Thymus (tissue), 11 donors: ENCODE data around the gene HMX3. TPM values are rescaled to one million over a fixed set of nuclear protein-coding genes. Genes with fewer than 3 reads are reported as not detected.

Source experiments
- DNase-seq, 9 donors: peaks; one replicate each; pipeline ENCODE4 v3.0.0-alpha.2; 2013; ENCODE audit warnings: low spot score in 9 of 9, low read depth in 6 of 9, missing footprints in 1 of 9
- H3K27ac ChIP-seq, 2 donors: one replicate each; pipeline ENCODE4 v1.5.1; 2013; ENCODE audit warnings: control low read depth in 1 of 2, low read depth in 1 of 2, low read length in 1 of 2, mild to moderate bottlenecking in 1 of 2, moderate library complexity in 1 of 2
- H3K27me3 ChIP-seq, 2 donors: one replicate each; pipeline ENCODE4 v1.5.1; 2013; ENCODE audit warnings: low read length in 1 of 2; ENCODE audit not compliant: control insufficient read depth in 2 of 2, insufficient read depth in 1 of 2
- H3K36me3 ChIP-seq, 2 donors: one replicate each; pipeline ENCODE4 v1.5.1; 2013; ENCODE audit warnings: low read length in 1 of 2, mild to moderate bottlenecking in 1 of 2, moderate library complexity in 1 of 2; ENCODE audit not compliant: control insufficient read depth in 2 of 2, insufficient read depth in 2 of 2
- H3K4me1 ChIP-seq, 2 donors: one replicate each; pipeline ENCODE4 v1.5.1; 2013; ENCODE audit warnings: low read length in 2 of 2; ENCODE audit not compliant: control insufficient read depth in 2 of 2, insufficient read depth in 2 of 2
- H3K4me3 ChIP-seq, 2 donors: one replicate each; pipeline ENCODE4 v1.5.1; 2013; ENCODE audit warnings: low read length in 2 of 2, control low read depth in 1 of 2, mild to moderate bottlenecking in 1 of 2
- H3K9me3 ChIP-seq, 2 donors: one replicate each; pipeline ENCODE4 v1.5.1; 2013; ENCODE audit warnings: low read length in 1 of 2, mild to moderate bottlenecking in 1 of 2; ENCODE audit not compliant: control insufficient read depth in 2 of 2, insufficient read depth in 1 of 2
- WGBS: extraction: QIAGEN DNeasy Blood & Tissue Kit; methylation state at CpG from one replicate; pipeline ENCODE4 v1.1.7; 2013; 5-methylcytosine and 5-hydroxymethylcytosine counted together
- polyA plus RNA-seq: library from polyadenylated mRNA; stranded (reverse); fragments of 200-250 nt; gene quantifications from one replicate; pipeline ENCODE4 v1.2.3, GENCODE V29; 2013
- total RNA-seq: library from RNA; stranded (reverse); fragments of 120-200 nt; gene quantifications from one replicate; pipeline ENCODE4 v1.2.4, GENCODE V29; 2013
- donor health status: healthy.

Gene HMX3
- total and polyA plus RNA-seq, 2 donors = not detected

GRCh38 chr10:123132576-123133477 is 2.9 kb upstream of the HMX3 start:
- Histone ChIP-seq H3K27me3 (peaks cover 66 to 92% of the 10 kb centered on the region in 2 donors), H3K27ac (no peak overlapping the region), H3K4me1 (peaks cover 6 to 16% of the 10 kb centered on the region in 2 donors), H3K9me3 (peaks cover 0 to 8% of the 10 kb centered on the region in 2 donors), H3K36me3 (no peaks in the 10 kb centered on the region), H3K4me3 (peak overlapping the region in 1 of 2 donors; percentile 8)
- peak; percentile 55 to 89 (median 75) for DNase-seq
- WGBS = 1% methylated on average over 48 of the region's 48 CpGs

DNA sequence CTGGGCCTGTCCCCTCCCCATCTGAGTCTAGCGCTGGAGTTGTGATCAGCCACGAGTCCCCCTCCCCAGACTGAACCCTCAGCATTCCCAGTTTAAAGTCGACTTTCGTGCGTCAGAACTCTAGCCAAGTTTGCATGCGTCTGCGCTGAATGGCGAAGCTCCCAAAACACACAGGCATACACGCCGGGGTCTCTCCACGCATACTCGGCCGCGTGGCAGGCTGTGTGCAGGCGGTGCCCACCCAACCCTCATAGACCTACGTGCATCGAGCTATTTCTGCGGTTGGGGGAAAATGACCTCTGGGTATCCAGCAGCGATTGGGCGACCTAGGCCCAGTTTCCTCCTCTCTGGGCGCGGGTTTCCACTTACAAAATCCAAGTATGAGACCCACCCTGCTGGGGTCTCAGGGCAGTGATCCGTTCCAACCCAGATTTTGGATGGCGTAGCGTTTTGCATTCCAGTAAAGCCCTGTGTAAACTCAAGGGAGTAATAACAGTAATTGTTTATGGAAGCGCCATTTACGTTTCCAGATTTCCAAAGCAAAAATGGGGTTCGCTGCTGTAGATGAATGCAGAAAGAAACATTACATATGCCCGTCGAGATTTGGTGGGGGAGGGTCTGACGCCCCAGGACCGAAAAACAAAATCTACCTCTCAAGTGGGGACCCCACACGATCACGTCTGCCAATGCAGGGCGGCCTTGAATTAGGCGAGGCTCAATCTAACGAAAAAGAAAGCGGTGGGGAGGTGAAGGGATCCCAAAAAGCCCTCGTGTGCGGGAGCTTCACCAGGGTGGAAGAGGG is 2.0 kb upstream of the HMX3 start:
- H3K4me1 ChIP-seq = peaks cover 6 to 16% of the 10 kb centered on the region in 2 donors
- no peak for DNase-seq
- WGBS = 10% methylated on average over 40 of the region's 40 CpGs

GRCh38 chr10:123134343-123134914 is 1.3 kb upstream of the HMX3 start:
- Histone ChIP-seq H3K9me3 (peaks cover 0 to 8% of the 10 kb centered on the region in 2 donors), H3K27me3 (peaks cover 77 to 96% of the 10 kb centered on the region in 2 donors), H3K36me3 (no peaks in the 10 kb centered on the region), H3K27ac (no peak overlapping the region), H3K4me1 (peaks cover 6 to 16% of the 10 kb centered on the region in 2 donors), H3K4me3 (no peak overlapping the region)
- no peak for DNase-seq
- 6% methylated on average over 42 of the region's 42 CpGs for WGBS

More for the DNA sequence above, 2.0 kb upstream of the HMX3 start:
- H3K9me3 ChIP-seq = peaks cover 0 to 8% of the 10 kb centered on the region in 2 donors
- no peak overlapping the region for H3K27ac ChIP-seq
- no peak overlapping the region for H3K4me3 ChIP-seq
- H3K27me3 ChIP-seq = peaks cover 73 to 96% of the 10 kb centered on the region in 2 donors
- no peaks in the 10 kb centered on the region for H3K36me3 ChIP-seq

- Histone ChIP-seq H3K4me1 (peaks cover 6 to 16% of the 10 kb centered on the region in 2 donors), H3K4me3 (peak overlapping the region in 1 of 2 donors; percentile 41), H3K27me3 (peaks cover 78 to 96% of the 10 kb centered on the region in 2 donors), H3K27ac (no peak overlapping the region), H3K36me3 (no peaks in the 10 kb centered on the region), H3K9me3 (peaks cover 0 to 8% of the 10 kb centered on the region in 2 donors)
- no peak for DNase-seq
- WGBS = 6% methylated on average over 45 of the region's 46 CpGs
Observed at GRCh38 chr10:123134915-123135414, 805 bp upstream of the HMX3 start.

- WGBS = 3% methylated on average over 59 of the region's 59 CpGs
- Histone ChIP-seq H3K27me3 (peaks cover 91 to 99% of the 10 kb centered on the region in 2 donors), H3K9me3 (peaks cover 0 to 8% of the 10 kb centered on the region in 2 donors), H3K36me3 (no peaks in the 10 kb centered on the region), H3K27ac (no peak overlapping the region), H3K4me1 (peaks cover 6 to 16% of the 10 kb centered on the region in 2 donors), H3K4me3 (peak overlapping the region in 1 of 2 donors; percentile 41)
- no peak for DNase-seq
Observed at GRCh38 chr10:123136221-123136805, 543 bp downstream of the HMX3 start.

DNA sequence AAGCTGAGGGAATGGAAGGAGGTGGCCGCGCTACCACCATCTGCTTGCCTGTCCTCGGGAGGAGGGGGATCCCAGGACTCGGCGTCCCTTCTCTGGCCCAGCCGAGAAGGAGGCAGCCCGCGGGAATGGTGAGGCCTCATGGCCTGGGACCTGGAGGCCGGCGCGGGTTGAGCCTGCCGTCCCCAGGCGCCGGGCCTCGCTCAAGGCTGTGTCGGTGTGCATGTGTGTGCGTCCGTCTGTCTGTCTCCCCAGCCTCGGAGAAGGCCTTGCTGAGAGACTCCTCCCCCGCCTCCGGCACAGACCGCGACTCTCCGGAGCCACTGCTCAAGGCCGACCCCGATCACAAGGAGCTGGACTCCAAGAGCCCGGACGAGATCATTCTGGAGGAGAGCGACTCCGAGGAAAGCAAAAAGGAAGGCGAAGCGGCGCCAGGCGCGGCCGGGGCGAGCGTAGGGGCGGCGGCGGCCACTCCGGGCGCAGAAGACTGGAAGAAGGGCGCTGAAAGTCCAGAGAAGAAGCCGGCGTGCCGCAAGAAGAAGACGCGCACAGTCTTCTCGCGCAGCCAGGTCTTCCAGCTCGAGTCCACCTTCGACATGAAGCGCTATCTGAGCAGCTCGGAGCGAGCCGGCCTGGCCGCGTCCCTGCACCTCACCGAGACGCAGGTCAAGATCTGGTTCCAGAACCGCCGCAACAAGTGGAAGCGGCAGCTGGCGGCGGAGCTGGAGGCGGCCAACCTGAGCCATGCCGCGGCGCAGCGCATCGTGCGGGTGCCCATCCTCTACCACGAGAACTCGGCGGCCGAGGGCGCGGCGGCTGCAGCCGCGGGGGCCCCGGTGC is 1.3 kb downstream of the HMX3 start:
- Histone ChIP-seq H3K36me3 (no peaks in the 10 kb centered on the region), H3K4me3 (no peak overlapping the region), H3K27me3 (peaks cover 92 to 100% of the 10 kb centered on the region in 2 donors), H3K4me1 (peaks cover 6 to 16% of the 10 kb centered on the region in 2 donors), H3K9me3 (peaks cover 0 to 8% of the 10 kb centered on the region in 2 donors), H3K27ac (no peak overlapping the region)
- no peak for DNase-seq
- WGBS = 3% methylated on average over 83 of the region's 83 CpGs

DNA sequence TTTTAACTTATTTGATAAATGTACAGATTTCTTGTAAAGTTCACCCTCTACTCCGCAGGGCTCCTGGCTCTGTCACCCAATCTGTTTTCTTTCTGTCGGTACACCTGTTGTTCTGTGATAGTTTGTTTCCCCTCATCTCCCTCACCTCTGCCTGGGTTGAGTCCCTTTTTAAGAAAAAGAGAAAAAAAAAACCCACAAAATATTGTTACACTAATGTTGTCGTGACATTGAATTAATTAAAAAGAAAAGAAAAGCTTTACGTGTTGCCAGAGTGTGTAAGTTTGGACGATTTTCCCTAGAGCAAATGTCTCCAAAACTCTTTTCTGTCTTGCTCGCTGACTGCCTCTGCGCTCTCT is 3.4 kb downstream of the HMX3 start:
- WGBS = 10% methylated on average over 7 of the region's 7 CpGs
- H3K9me3 ChIP-seq = peaks cover 0 to 13% of the 10 kb centered on the region in 2 donors
- H3K4me1 ChIP-seq = peaks cover 5 to 6% of the 10 kb centered on the region in 2 donors
- peaks cover 95 to 100% of the 10 kb centered on the region in 2 donors for H3K27me3 ChIP-seq
- no peaks in the 10 kb centered on the region for H3K36me3 ChIP-seq
- H3K27ac ChIP-seq = no peak overlapping the region
- H3K4me3 ChIP-seq = no peak overlapping the region
- DNase-seq = no peak
